K562 (cell line): Measurements from ENCODE around the gene SPDEF. TPM values are rescaled to one million over a fixed set of nuclear protein-coding genes. Genes with fewer than 3 reads are reported as not detected.

Source experiments
- ATAC-seq: fragments of 200-7000 bp; cut with Tn5 transposase; 3 replicates; pipeline ENCODE4 v1.9.1; 2020; ENCODE audit warnings: moderate library complexity
- Bru-seq: library from RNA; stranded (reverse); fragments of 400-500 nt; gene quantifications from one replicate; lab custom pipeline; 2021; lab: Mats Ljungman, UMichigan
- BruChase-seq, 2 experiments: library from RNA; stranded (reverse); fragments of 400-500 nt; gene quantifications; one replicate each; lab custom pipeline; 2021; lab: Mats Ljungman, UMichigan
- BruUV-seq: library from RNA; stranded (reverse); fragments of 400-500 nt; replicated peaks from 2 replicates; lab custom pipeline; 2021; lab: Mats Ljungman, UMichigan
- CTCF ChIA-PET: fragments of 300-600 bp; formaldehyde crosslinking; extraction: SDS; loops from one replicate; lab custom pipeline; 2021; ENCODE audit warnings: low intra/inter-chr PET ratio; lab: Yijun Ruan, JAX
- POLR2A ChIA-PET: fragments of 300-600, 350-650 bp; sonication (Branson Sonifier 250); formaldehyde crosslinking; extraction: SDS; loops from one replicate; lab custom pipeline; 2021; ENCODE audit warnings: antibody characterized with exemption, inconsistent platforms; lab: Yijun Ruan, JAX
- DNase-seq, 4 experiments: peaks; one replicate each; pipeline versions ENCODE4 v3.0.0 to v3.0.0-alpha.2; 2011 to 2018; ENCODE audit warnings: low spot score in 3 of 4, mixed read lengths in 3 of 4; ENCODE audit errors: extremely low read depth in 1 of 4
- FAIRE-seq: peaks from 2 replicates; lab custom pipeline; 2011; peaks lifted over from hg19 to GRCh38; lab: Jason Lieb, UNC
- H2AFZ ChIP-seq: 2 replicates; pipeline ENCODE4 v1.6.0; 2011; ENCODE audit warnings: low read depth, low read length, control low read depth, inconsistent platforms
- H3K27ac ChIP-seq: fragments of 200-600 bp; 3 replicates; pipeline ENCODE4 v1.8.0; 2011; ENCODE audit warnings: low read depth, mild to moderate bottlenecking, control low read depth, inconsistent platforms, low read length, moderate library complexity, mixed read lengths; ENCODE audit errors: extremely low read depth
- H3K27me3 ChIP-seq, 2 experiments: fragments of 300-600 bp in 1 of 2; 2 replicates in 1 of 2; 3 replicates in 1 of 2; pipeline versions ENCODE4 v1.6.0 to v1.8.0; 2011; ENCODE audit warnings: inconsistent platforms in 2 of 2, low read length in 2 of 2, mild to moderate bottlenecking in 1 of 2, mixed read lengths in 1 of 2, moderate library complexity in 1 of 2; ENCODE audit not compliant: control insufficient read depth in 2 of 2, insufficient read depth in 2 of 2
- H3K36me3 ChIP-seq: fragments of 300-600 bp; 3 replicates; pipeline ENCODE4 v1.8.0; 2011; ENCODE audit warnings: mild to moderate bottlenecking, low read length, inconsistent platforms; ENCODE audit not compliant: control insufficient read depth, insufficient read depth
- H3K4me1 ChIP-seq, 2 experiments: fragments of 200-600 bp in 1 of 2; replicated peaks in 1 of 2; 2 replicates in 1 of 2; 3 replicates in 1 of 2; pipeline versions ENCODE4 v1.5.1 to v1.8.0; 2011; ENCODE audit warnings: inconsistent platforms in 2 of 2, low read length in 2 of 2, mild to moderate bottlenecking in 1 of 2, mixed read lengths in 1 of 2, moderate library complexity in 1 of 2; ENCODE audit not compliant: control insufficient read depth in 2 of 2, insufficient read depth in 2 of 2
- H3K4me2 ChIP-seq: 2 replicates; pipeline ENCODE4 v1.6.1; 2011; ENCODE audit warnings: low read length, control low read depth, inconsistent platforms, mixed read lengths; ENCODE audit not compliant: insufficient read depth
- H3K4me3 ChIP-seq: fragments of 200-600 bp; sonication (generic), shearing (Covaris generic); 2 replicates; pipeline ENCODE4 v1.5.1; 2016; ENCODE audit warnings: control low read depth, inconsistent platforms
- H3K79me2 ChIP-seq: fragments of 200-600 bp; 3 replicates; pipeline ENCODE4 v1.8.0; 2011; ENCODE audit warnings: low read length, inconsistent platforms; ENCODE audit not compliant: control insufficient read depth, insufficient read depth
- H3K9ac ChIP-seq, 2 experiments: 2 replicates each; pipeline versions ENCODE4 v1.6.0 to v1.6.1; 2011; ENCODE audit warnings: low read depth in 2 of 2, low read length in 2 of 2, control low read depth in 1 of 2, inconsistent platforms in 1 of 2, mild to moderate bottlenecking in 1 of 2, mixed read lengths in 1 of 2; ENCODE audit not compliant: insufficient read depth in 1 of 2
- H3K9me1 ChIP-seq: one replicate; pipeline ENCODE4 v1.6.0; 2011; ENCODE audit warnings: inconsistent platforms, mild to moderate bottlenecking, low read length, moderate library complexity; ENCODE audit not compliant: control insufficient read depth, insufficient read depth
- H3K9me3 ChIP-seq: replicated peaks from 2 replicates; pipeline ENCODE4 v1.5.1; 2011; ENCODE audit warnings: low read depth, low read length, inconsistent platforms; ENCODE audit not compliant: control insufficient read depth, insufficient read depth
- H4K20me1 ChIP-seq: replicated peaks from 2 replicates; pipeline ENCODE4 v1.6.1; 2011; ENCODE audit warnings: low read length, inconsistent platforms, mixed read lengths; ENCODE audit not compliant: control insufficient read depth, insufficient read depth
- NFE2 ChIP-seq: IDR thresholded peaks from 2 replicates; pipeline ENCODE4 v1.6.1; 2014; ENCODE audit warnings: antibody characterized with exemption, low read depth
- NR3C1 ChIP-seq: sonication (generic); formaldehyde crosslinking; IDR thresholded peaks from 2 replicates; pipeline ENCODE4 v1.8.1; 2022; ENCODE audit warnings: missing genetic modification reagents
- PCBP1 ChIP-seq: fragments of 200-400 bp; formaldehyde crosslinking; IDR thresholded peaks from 2 replicates; pipeline ENCODE4 v1.6.1; 2018; ENCODE audit warnings: mild to moderate bottlenecking, low read depth, low read length; ENCODE audit not compliant: poor library complexity, severe bottlenecking
- SAFB ChIP-seq: fragments of 200-400 bp; formaldehyde crosslinking; IDR thresholded peaks from 2 replicates; pipeline ENCODE4 v1.6.1; 2017; ENCODE audit warnings: low read depth, low read length, borderline replicate concordance
- SPI1 ChIP-seq: IDR thresholded peaks from 2 replicates; pipeline ENCODE4 v1.6.1; 2011; ENCODE audit warnings: low read depth, low read length, control low read depth, borderline replicate concordance
- TEAD2 ChIP-seq: fragments of 450-650 bp; IDR thresholded peaks from 2 replicates; pipeline ENCODE4 v1.6.1; 2016; ENCODE audit warnings: missing genetic modification characterization, control low read depth, missing compliant biosample characterization
- ZNF124 ChIP-seq: sonication (generic); formaldehyde crosslinking; IDR thresholded peaks from 2 replicates; pipeline ENCODE4 v1.8.1; 2022; ENCODE audit warnings: missing genetic modification reagents
- ZNF263 ChIP-seq: sonication (generic); formaldehyde crosslinking; IDR thresholded peaks from 2 replicates; pipeline ENCODE4 v1.8.0; 2022; ENCODE audit warnings: mild to moderate bottlenecking, missing genetic modification reagents, borderline replicate concordance
- ZNF436 ChIP-seq: fragments of 250-450, 450-650 bp; sonication (Bioruptor Pico); formaldehyde crosslinking; IDR thresholded peaks from 2 replicates; pipeline ENCODE4 v1.7.0; 2020; ENCODE audit warnings: mild to moderate bottlenecking
- WGBS: fragments of 100-300 bp; shearing (Covaris generic); methylation state at CpG from one replicate; pipeline ENCODE4 v1.1.6; 2016; ENCODE audit warnings: low coverage, mixed read lengths; ENCODE audit not compliant: insufficient coverage; ENCODE audit errors: missing lambda C conversion rate; 5-methylcytosine and 5-hydroxymethylcytosine counted together
- in situ Hi-C: fragments of 300-500 bp; cut with MboI; formaldehyde crosslinking; loops from 4 replicates; pipeline ENCODE4 v1.15.0; 2018; ENCODE audit warnings: inconsistent platforms, mixed read lengths
- intact Hi-C: fragments of 100-400 bp; cut with micrococcal nuclease; formaldehyde crosslinking; loops from 2 replicates; pipeline ENCODE4 v1.14.2; 2022
- long read RNA-seq, 3 experiments: library from polyadenylated mRNA in 2 of 3; library from RNA in 1 of 3; unstranded in 2 of 3; stranded (forward) in 1 of 3; transcript quantifications; one replicate each; pipeline ENCODE4 v2.0.0, GENCODE V29; 2019 to 2022
- polyA minus RNA-seq, 3 experiments: library from RNA; depleted of rRNA, polyadenylated mRNA; stranded (reverse); fragments of >200 nt; gene quantifications; 2 replicates each; pipeline ENCODE4 v1.2.3, GENCODE V29; 2011
- polyA plus RNA-seq, 8 experiments: library from polyadenylated mRNA; depleted of rRNA in 4 of 8; stranded (reverse) in 5 of 8; unstranded in 3 of 8; fragments of >200 nt; fragmentation: Nextera tagmentation in 2 of 8; fragmentation: Illumina TruSeq in 1 of 8; extraction: Ambion mirVana in 2 of 8; extraction: Trizol in 1 of 8; gene quantifications; 2 replicates each; pipeline versions ENCODE4 v1.2.1 to v1.2.3, GENCODE V29; 2011 to 2014; ENCODE audit warnings: inconsistent platforms in 1 of 8, missing spikeins in 1 of 8
- total RNA-seq, 7 experiments: library from RNA; depleted of rRNA in 6 of 7; stranded (reverse); fragments of >200 nt in 6 of 7; fragmentation: Illumina TruSeq in 2 of 7; extraction: Trizol in 2 of 7; gene quantifications; 2 replicates each; pipeline versions ENCODE4 v1.2.1 to v1.2.3, GENCODE V29; 2011 to 2021; ENCODE audit warnings: low replicate concordance in 1 of 7

Gene SPDEF
- total RNA-seq (2011; cell fraction: chromatin; rRNA removed; ENCODE audit: low replicate concordance), result not detected in 2 replicates
- 0.13 TPM in 1 of 2 replicates, not detected in the other for total RNA-seq (2011; cell fraction: nucleolus; rRNA removed)
- 0.29 TPM in 1 of 2 replicates, not detected in the other for total RNA-seq (2011; cell fraction: nucleoplasm; rRNA removed)
- total RNA-seq (2014; rRNA removed), result 0.08 TPM in 1 of 2 replicates, not detected in the other
- total RNA-seq (2014; rRNA removed; fragmentation: Illumina TruSeq; extraction: Trizol), result not detected in 2 replicates
- total RNA-seq (2015; rRNA removed; fragmentation: Illumina TruSeq; extraction: Trizol), result 0.11 and 0.15 TPM in 2 replicates
- total RNA-seq (2021), result 0.11 and 0.16 TPM in 2 replicates
- 0.04 and 0.08 TPM in 2 replicates for polyA plus RNA-seq (2011; rRNA removed)
- polyA plus RNA-seq (2011; cell fraction: cytosol; rRNA removed), result 0.13 and 0.16 TPM in 2 replicates
- polyA plus RNA-seq (2011; cell fraction: nucleus; rRNA removed), result 0.23 and 0.35 TPM in 2 replicates
- 0.05 TPM in 1 of 2 replicates, not detected in the other for polyA plus RNA-seq (2012)
- polyA plus RNA-seq (2014; fragmentation: Illumina TruSeq; extraction: Trizol), result 0.10 TPM in 1 of 2 replicates, not detected in the other
- polyA plus RNA-seq (2014; fragmentation: Nextera tagmentation; extraction: Ambion mirVana), result not detected
- 0.08 and 0.12 TPM in 2 replicates for polyA plus RNA-seq (2014; rRNA removed)
- not detected in 2 replicates for polyA minus RNA-seq (2011; rRNA and poly(A)+ RNA removed)
- polyA minus RNA-seq (2011; cell fraction: cytosol; rRNA and poly(A)+ RNA removed), result not detected in 2 replicates
- not detected in 2 replicates for polyA minus RNA-seq (2011; cell fraction: nucleus; rRNA and poly(A)+ RNA removed)
- percentile 27 among the genes with signal in this experiment for Bru-seq, nascent RNA
- percentile 23 among the genes with signal in this experiment for BruChase-seq, experiment 1, labeled RNA remaining after a 2-hour chase
- BruChase-seq, experiment 2, labeled RNA remaining after a 6-hour chase, result percentile 27 among the genes with signal in this experiment
- long read RNA-seq, experiment 1, result 0 reads
- long read RNA-seq, experiment 2, result 0 reads
- long read RNA-seq, experiment 3, result 0 reads

DNA sequence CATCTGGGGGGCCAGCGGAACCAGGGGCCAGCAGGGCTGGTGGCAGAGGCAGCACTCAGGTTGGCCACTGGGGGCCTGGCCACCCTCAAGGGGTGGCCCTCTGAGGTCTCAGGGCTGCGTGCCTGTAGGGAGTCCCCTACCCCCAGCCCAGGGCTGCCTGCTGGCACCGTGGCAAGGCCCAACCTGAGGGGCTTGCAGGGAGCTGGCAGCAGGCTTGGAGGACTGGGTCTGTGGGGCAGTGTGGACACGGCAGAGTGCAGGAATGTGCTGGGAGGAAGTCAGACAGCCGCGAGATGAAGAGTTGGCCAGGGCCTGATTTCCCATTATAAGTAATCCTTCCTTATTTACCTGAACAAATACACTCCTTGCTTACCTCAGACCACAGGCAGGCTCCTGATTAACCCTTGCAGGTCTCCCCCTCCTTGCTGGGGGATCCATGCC, at the start of gene SPDEF:
Gene SPDEF, minus strand, starts transcription at position 299 of the 441 bp plus-strand sequence. CDS start 11,874 bp downstream, outside the sequence.
- FAIRE-seq, result no peak
- 56% methylated on average over 6 of the region's 6 CpGs for WGBS
- CTCF ChIA-PET, result no interaction called here

More for the DNA sequence above, at the start of gene SPDEF:
- Histone ChIP-seq H2AFZ (peak within 1 kb of the TSS; percentile 66), H3K27ac (no peak within 1 kb of the TSS; the same call in 2 of the 3 replicates), H3K4me1 (peaks cover 34 to 77% of the 10 kb centered on the region in 2 experiments; a peak in 4 of 5 replicates), H3K27me3 (no peaks in the 10 kb centered on the region), H3K9ac (peak within 1 kb of the TSS in 1 of 2 experiments; percentile 63; a peak in 2 of 4 replicates), H3K79me2 (no peaks in the 10 kb centered on the region), H3K9me1 (peaks cover under 1% of the 10 kb centered on the region), H3K4me2 (peak within 1 kb of the TSS; percentile 64), H3K9me3 (peaks cover 8% of the 10 kb centered on the region), H3K4me3 (no peak within 1 kb of the TSS), H4K20me1 (no peaks in the 10 kb centered on the region), H3K36me3 (no peaks in the 10 kb centered on the region)
- in situ Hi-C loops (no loop called here), intact Hi-C loops (no loop called here)
- DNase-seq (no peak), ATAC-seq (no peak)
- POLR2A ChIA-PET, result interaction anchor here (2.8 kb wide), 1 partner anchor 11 kb away, joined by 15 read pairs; no protein-coding TSS in a partner anchor
- no TSS peak for BruUV-seq
- TF ChIP-seq PCBP1 (peak; percentile 19), SAFB (no peak), ZNF436 (CRISPR knock-in tag) (no peak), ZNF263 (CRISPR knock-in tag) (no peak), SPI1 (peak; percentile 26; the same call in 1 of the 2 replicates), ZNF124 (CRISPR knock-in tag) (no peak), TEAD2 (no peak), NR3C1 (no peak), NFE2 (no peak)
